RWPE2 (cell line): ENCODE results near the gene NFKB1.
"Not testable (repeated sequence)": the region's sequence is repeated elsewhere in the genome, so short reads cannot be mapped to it uniquely, and the experiment has no call there.

Source experiments
- ATAC-seq: fragments of 200-7000 bp; cut with Tn5 transposase; 3 replicates; pipeline ENCODE4 v1.9.1; 2021; ENCODE audit warnings: low read depth
- DNase-seq: peaks from one replicate; pipeline ENCODE4 v3.0.0-alpha.2; 2020; ENCODE audit warnings: low spot score
- H3K27ac ChIP-seq: fragments of 450-650 bp; 2 replicates; pipeline ENCODE4 v1.5.1; 2017; ENCODE audit warnings: mild to moderate bottlenecking; ENCODE audit not compliant: poor library complexity, severe bottlenecking
- H3K27me3 ChIP-seq: fragments of 250-450 bp; sonication (Bioruptor Pico); 2 replicates; pipeline ENCODE4 v1.5.1; 2021; ENCODE audit warnings: mild to moderate bottlenecking, moderate library complexity; ENCODE audit not compliant: insufficient read depth, poor library complexity, severe bottlenecking
- H3K36me3 ChIP-seq: fragments of 250-450 bp; sonication (Bioruptor Pico); 2 replicates; pipeline ENCODE4 v1.5.1; 2020; ENCODE audit warnings: low read depth, mild to moderate bottlenecking, moderate library complexity
- H3K4me1 ChIP-seq: fragments of 250-450 bp; sonication (Bioruptor Pico); 2 replicates; pipeline ENCODE4 v1.5.1; 2021; ENCODE audit warnings: mild to moderate bottlenecking, moderate library complexity; ENCODE audit not compliant: insufficient read depth, poor library complexity, severe bottlenecking
- H3K4me3 ChIP-seq: fragments of 250-450 bp; sonication (Bioruptor Pico); 2 replicates; pipeline ENCODE4 v1.5.1; 2021; ENCODE audit warnings: mild to moderate bottlenecking, moderate library complexity; ENCODE audit not compliant: severe bottlenecking
- H3K9me3 ChIP-seq: fragments of 250-450 bp; sonication (Bioruptor Pico); 2 replicates; pipeline ENCODE4 v1.5.1; 2021; ENCODE audit warnings: mild to moderate bottlenecking, moderate library complexity; ENCODE audit not compliant: severe bottlenecking
- TF ChIP-seq, protein P1 (sequence below): fragments of 450-650 bp; IDR thresholded peaks from one replicate; pipeline ENCODE4 v1.5.1; 2017; ENCODE audit warnings: mild to moderate bottlenecking, moderate library complexity; ENCODE audit not compliant: poor library complexity, severe bottlenecking

The NFKB1 gene

DNA sequence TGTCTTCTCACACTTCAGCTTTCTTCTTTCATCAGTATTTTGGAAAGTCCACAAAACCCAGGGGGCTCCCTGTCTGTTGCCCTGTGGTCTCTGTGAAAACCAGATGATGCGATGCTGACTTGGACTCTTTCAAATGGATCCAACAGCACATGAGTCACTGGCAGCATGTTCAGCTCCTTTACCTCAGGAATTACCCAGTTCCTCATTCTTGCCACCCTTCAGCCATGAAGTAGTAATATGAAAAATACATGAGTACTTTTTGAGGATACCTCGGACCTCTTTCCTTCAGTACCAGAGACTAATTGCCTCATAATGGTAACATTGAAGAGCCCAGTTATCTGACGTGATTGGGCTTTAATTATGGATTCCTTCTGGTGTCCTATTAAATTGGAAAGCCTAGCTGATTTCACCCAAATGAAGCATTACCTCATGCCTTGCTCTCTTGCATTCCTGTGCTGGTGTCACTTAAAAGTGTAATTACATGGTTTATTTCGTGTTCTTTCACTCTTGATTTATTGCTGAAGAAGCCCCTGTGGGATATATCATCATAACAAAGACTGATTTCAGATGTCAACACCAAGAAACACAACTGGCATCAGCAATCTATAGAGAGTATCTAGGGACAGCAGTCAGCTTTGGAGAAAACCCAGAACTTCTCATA lies 63.4 kb downstream of the NFKB1 start:
- H3K36me3 ChIP-seq: peaks cover 14% of the 10 kb centered on the region
- no peaks in the 10 kb centered on the region for H3K27me3 ChIP-seq
- no peaks in the 10 kb centered on the region for H3K9me3 ChIP-seq
- peak; percentile 29; the same call in 1 of the 3 replicates for ATAC-seq
- no peak overlapping the region for H3K27ac ChIP-seq
- TF ChIP-seq, protein P1, sequence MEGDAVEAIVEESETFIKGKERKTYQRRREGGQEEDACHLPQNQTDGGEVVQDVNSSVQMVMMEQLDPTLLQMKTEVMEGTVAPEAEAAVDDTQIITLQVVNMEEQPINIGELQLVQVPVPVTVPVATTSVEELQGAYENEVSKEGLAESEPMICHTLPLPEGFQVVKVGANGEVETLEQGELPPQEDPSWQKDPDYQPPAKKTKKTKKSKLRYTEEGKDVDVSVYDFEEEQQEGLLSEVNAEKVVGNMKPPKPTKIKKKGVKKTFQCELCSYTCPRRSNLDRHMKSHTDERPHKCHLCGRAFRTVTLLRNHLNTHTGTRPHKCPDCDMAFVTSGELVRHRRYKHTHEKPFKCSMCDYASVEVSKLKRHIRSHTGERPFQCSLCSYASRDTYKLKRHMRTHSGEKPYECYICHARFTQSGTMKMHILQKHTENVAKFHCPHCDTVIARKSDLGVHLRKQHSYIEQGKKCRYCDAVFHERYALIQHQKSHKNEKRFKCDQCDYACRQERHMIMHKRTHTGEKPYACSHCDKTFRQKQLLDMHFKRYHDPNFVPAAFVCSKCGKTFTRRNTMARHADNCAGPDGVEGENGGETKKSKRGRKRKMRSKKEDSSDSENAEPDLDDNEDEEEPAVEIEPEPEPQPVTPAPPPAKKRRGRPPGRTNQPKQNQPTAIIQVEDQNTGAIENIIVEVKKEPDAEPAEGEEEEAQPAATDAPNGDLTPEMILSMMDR: no peak
- H3K4me3 ChIP-seq: no peak overlapping the region
- H3K4me1 ChIP-seq: peaks cover 10% of the 10 kb centered on the region
- DNase-seq: no peak

- no peak for ATAC-seq
- TF ChIP-seq, protein P1: no peak
These were observed 64.5 kb downstream of the NFKB1 start for GRCh38 chr4:102565696-102566095.

DNA sequence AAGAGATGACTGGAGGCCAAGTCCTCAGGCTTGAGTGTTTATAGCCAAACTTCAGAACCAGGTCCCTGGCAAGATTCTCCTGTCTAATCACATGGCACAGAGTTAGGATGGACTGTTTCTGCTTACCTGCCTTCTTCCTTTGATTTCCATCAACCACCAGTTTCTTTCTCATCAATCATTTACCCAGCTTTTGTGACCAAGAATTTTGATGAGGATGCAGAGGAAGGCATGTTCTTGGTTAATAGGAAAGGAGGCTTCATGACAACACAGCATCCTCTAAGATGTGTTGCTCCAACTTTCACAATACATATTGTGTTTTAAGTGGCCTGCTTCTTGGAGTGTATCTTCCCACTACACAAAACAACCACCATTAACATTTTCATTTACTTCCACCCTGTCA lies 65.3 kb downstream of the NFKB1 start:
- Histone ChIP-seq H3K36me3 (peaks cover 22% of the 10 kb centered on the region), H3K4me1 (peaks cover 13% of the 10 kb centered on the region), H3K27me3 (no peaks in the 10 kb centered on the region), H3K4me3 (no peak overlapping the region), H3K9me3 (peaks cover 4% of the 10 kb centered on the region), H3K27ac (no peak overlapping the region)
- TF ChIP-seq, protein P1: no peak
- DNase-seq (no peak), ATAC-seq (no peak)

More at GRCh38 chr4:102565696-102566095, 64.5 kb downstream of the NFKB1 start:
- Histone ChIP-seq H3K27me3 (no peaks in the 10 kb centered on the region), H3K9me3 (peaks cover 4% of the 10 kb centered on the region), H3K27ac (no peak overlapping the region), H3K36me3 (peaks cover 19% of the 10 kb centered on the region), H3K4me3 (no peak overlapping the region), H3K4me1 (peaks cover 13% of the 10 kb centered on the region)
- DNase-seq: no peak

DNA sequence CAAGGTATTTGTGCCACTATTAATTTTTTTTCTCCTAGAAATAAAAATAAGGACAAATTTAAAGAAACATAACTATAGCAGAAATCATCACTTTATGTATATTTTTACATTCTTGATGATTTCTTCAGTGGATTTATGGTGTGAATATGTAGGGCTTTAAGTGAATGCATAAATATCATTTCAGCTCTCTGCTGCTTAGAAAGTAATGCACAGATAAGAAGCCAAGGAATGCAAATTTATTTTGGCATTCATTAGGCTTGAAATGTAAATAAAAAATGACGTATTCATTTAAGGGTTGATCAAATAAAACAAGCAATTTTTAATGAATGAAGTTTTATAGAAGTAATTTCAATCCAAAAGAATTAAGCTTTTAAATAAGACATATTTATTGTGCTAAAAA lies 66.3 kb downstream of the NFKB1 start:
- no peak for DNase-seq
- Histone ChIP-seq H3K9me3 (peaks cover 4% of the 10 kb centered on the region), H3K27ac (no peak overlapping the region), H3K4me1 (peaks cover 13% of the 10 kb centered on the region), H3K36me3 (peaks cover 22% of the 10 kb centered on the region), H3K27me3 (no peaks in the 10 kb centered on the region), H3K4me3 (no peak overlapping the region)
- TF ChIP-seq, protein P1: no peak
- no peak for ATAC-seq

DNA sequence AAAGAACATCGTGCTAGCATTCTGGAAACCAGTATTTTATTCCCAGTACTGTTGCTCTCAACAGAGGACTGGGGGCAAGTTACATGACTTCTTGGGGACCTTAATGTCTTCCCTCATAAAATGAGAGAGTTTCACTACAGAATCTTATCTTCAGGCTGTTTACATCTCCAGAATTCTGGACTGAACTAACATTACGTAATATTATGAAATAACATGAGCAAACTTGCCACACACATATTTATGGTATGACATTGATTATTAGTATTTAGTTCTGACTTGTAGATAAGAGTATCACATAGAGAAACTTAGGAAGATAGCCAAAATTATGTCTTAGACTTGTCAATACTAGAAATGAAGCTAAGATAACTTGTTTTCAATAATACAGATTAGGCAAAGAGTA lies 68.0 kb downstream of the NFKB1 start:
- Histone ChIP-seq H3K4me1 (peaks cover 13% of the 10 kb centered on the region), H3K27ac (peak overlapping the region; percentile 6), H3K36me3 (peaks cover 26% of the 10 kb centered on the region), H3K4me3 (no peak overlapping the region), H3K27me3 (no peaks in the 10 kb centered on the region), H3K9me3 (peaks cover 4% of the 10 kb centered on the region)
- no peak for DNase-seq
- TF ChIP-seq, protein P1: no peak
- ATAC-seq: peak; percentile 58

- peaks cover 20% of the 10 kb centered on the region for H3K4me1 ChIP-seq
- not testable (repeated sequence) for H3K9me3 ChIP-seq, H3K27ac ChIP-seq, DNase-seq, ATAC-seq, H3K27me3 ChIP-seq, H3K4me3 ChIP-seq
- H3K36me3 ChIP-seq: peaks cover 26% of the 10 kb centered on the region
These were observed 69.1 kb downstream of the NFKB1 start for GRCh38 chr4:102570211-102570610.
